ENCODE data around the gene RAI1.

Gene RAI1

DNA sequence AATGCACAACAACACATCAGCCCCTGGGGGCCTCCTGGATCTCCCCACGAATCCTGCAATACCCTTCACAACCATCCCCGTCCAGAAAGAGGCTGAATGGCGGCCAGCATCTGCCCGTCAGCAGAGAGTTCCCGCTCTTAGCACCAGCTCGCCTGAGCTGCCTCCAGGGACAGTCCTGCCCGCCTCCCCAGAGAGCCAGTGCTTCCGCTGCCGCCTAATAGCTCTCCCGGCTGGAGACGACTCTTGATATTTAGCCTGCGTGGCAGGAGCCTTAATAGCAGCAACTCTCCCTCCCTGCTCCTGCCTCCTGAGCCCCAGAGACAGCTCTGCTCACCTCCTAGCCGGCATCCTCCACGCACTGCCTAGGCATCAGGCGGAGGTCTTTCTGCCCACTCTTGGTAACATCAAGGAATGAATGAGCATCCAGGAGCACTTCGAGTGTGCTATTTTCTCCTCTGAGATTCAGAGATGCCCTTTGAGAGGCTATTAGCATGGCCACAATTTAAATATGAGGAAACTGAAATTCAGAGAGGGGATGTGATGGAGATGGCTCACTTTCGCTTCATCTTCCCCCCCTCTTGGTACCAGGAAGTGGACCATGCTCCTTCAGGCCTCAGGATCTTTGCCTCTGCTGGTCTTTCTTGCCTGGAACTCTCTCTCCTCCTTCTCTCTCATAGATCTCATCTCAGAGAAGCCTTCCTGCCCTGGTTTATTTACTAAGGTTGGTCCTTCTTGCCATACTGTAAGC is 67.9 kb downstream of the RAI1 start:
- DNase-seq (ENCODE audit: low read depth), result no peak

DNA sequence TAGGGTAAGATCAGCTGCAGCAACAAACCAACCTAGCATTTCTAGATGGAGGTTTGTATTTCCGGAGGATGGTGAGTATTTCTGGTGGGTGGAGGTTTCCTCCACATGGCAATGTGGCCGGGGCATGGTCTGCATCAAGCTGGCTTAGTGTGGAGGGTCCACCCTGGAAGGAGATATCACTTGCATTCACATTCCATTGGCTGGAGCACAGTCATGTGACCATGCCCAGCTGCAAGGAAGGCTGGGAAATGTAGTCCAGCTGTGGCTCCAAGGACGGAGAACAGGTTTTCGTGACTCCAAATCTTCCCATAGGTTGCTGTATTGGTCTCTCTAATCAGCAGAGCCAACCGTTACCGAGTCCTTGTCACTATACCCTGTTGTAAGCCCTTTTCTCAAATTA is 68.7 kb downstream of the RAI1 start:
- peak; percentile 26 for DNase-seq (ENCODE audit: low read depth)

- peak; percentile 18 for DNase-seq (ENCODE audit: low read depth)
Observed at GRCh38 chr17:17750881-17751280, 69.6 kb downstream of the RAI1 start.

GRCh38 chr17:17751489-17752088 is 70.3 kb downstream of the RAI1 start:
- peak; percentile 14 for DNase-seq (ENCODE audit: low read depth)

DNA sequence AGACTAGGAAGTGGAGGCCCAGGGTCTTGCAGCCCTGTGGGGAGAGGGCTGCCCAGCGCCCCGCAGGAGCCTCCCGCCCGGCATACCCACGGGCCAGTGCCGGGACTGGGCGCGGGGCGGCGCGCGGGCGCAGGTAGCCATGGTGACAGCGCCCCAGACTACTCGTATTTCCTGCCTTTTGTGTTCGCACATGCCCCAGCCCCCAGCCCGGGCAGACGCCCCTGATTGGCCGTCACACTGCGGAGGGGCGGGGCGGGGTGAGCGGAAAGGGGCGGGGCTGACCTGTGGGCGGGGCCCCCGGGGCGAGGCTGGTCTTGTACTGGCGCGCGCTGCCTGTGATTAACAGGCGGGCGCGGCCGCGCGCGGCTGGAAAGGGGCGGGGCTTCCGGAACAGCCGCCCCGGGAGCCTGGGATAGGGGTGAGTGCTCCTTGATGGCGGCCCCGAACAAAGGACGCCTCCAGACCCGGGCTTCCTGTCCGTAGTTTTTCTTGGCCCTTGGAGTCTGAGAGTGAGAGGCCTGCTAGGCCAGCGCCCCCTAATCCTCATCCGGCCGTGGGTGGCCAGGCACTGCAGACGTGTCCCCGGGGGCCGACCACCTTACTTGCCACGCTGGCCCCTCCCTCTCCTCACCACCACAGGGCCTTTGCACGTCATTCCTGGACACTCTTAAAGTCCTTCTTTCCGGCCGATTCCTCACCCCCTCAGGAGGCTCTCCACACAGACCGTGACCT is 71.0 kb downstream of the RAI1 start:
- DNase-seq (ENCODE audit: low read depth), result peak; percentile 97

DNA sequence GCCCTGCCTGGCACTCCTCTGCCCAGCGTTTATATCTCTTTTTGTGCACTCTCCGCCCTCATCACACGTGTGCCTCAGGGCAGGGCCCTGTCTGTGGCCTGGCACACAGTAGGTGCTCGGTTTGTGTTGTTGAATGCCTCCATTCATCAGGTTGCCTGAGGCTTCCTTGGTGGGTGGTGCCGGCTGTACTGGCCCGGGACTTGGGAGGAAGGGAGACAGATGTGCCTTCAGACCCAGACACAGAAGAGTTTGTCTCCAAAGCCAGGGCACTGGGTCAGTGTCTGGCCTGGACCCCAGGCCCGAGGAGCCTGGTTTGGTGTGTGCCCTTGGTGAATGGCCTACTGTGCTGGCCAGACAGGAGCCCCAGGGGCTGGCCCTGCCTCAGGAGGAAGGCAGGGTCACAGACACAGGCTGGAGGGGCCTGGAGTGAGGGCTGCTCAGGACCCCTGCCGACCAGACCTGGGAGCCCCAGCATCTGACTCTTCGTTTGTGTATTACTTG is 71.6 kb downstream of the RAI1 start:
- no peak for DNase-seq (ENCODE audit: low read depth)

- no peak for DNase-seq (ENCODE audit: low read depth)
Observed at GRCh38 chr17:17754719-17755686, 73.7 kb downstream of the RAI1 start.

DNA sequence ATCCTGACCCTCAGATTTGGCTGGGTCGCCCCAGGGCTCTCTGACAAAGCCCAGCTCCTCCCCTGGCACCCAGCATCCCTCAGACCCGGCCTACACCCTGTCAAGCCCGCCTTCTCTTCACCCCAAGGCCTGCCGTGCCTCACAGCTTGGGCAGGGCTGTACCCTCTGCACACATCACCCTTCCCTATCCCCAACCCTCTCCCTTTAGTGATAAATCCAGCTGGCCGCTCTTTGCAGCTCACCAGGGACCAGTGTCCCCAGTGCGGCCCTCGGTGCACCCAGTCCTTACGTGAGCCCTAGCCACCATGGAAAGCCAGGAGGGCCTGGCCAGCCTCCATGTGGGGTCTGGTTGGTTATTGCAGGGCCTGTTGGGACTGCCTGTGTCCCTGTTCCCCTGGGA is 74.5 kb downstream of the RAI1 start:
- no peak for DNase-seq (ENCODE audit: low read depth)

DNA sequence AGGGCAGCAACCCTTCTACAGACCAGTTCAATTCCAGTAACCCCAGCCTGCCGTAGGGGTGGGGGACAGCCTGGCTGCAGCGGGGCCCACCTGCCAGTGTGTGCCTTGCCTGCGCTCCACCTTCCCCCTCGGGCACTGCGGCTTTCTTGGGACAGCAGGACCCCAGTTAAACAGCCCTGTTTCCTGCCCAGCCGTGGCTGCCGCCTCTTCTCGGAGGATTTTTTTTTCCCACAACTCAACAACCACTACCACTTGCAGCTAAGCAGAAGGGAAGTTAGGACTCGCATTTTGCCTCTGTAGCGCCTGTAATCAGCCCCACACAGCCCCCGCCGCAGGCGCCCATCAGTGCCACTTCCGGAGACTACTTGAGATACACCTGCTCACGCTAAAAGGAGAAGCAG is 76.1 kb downstream of the RAI1 start:
- DNase-seq (ENCODE audit: low read depth), result no peak

GRCh38 chr17:17757956-17758845 is 76.9 kb downstream of the RAI1 start:
- DNase-seq (ENCODE audit: low read depth), result no peak

- DNase-seq (ENCODE audit: low read depth), result no peak
Observed at GRCh38 chr17:17758941-17759563, 77.8 kb downstream of the RAI1 start.

DNA sequence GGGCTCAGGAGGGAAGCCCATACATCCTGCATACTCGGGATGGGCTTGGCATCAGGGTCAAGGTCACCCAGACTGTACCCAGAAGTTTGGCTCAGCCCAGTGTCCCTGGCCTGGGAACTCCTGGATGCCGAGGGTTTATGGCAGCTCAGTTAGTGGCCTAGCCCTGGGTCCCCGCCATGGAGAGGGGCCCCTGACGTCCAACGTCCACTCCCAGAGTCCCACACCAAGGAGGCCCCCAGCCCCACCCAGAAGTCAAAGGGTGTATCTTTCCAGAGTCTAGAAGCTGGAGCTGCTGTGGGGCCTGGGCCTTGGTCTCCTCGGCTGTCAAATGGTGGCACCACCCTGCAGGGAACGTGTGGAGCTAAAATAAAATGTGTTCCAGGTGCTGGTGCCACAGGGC is 79.1 kb downstream of the RAI1 start:
- no peak for DNase-seq (ENCODE audit: low read depth)

GRCh38 chr17:17760872-17761550 is 79.8 kb downstream of the RAI1 start:
- DNase-seq (ENCODE audit: low read depth), result no peak

GRCh38 chr17:17761894-17762743 is 80.9 kb downstream of the RAI1 start:
- no peak for DNase-seq (ENCODE audit: low read depth)

- no peak for DNase-seq (ENCODE audit: low read depth)
Observed at GRCh38 chr17:17762744-17763105, 81.5 kb downstream of the RAI1 start.

DNA sequence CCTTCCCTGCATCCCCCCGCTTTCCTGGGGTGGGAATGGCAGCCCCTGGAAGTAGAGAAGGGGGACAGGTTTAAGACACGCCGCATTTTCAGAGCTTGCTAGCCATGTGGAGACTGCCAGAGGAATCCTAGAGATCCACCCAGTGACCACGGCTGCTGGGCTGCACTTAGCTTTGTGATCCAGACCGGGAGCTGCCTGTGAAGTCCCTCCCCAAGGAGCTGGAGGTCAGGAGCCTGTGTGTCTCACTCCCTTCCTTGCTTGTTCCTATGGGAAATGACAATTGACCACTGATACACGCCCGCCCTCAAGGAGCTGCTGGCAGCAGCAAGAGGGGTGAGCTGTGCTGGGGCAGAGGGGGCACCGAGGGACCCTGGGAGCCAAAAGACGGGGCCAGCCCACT is 81.9 kb downstream of the RAI1 start:
- DNase-seq (ENCODE audit: low read depth), result no peak

DNA sequence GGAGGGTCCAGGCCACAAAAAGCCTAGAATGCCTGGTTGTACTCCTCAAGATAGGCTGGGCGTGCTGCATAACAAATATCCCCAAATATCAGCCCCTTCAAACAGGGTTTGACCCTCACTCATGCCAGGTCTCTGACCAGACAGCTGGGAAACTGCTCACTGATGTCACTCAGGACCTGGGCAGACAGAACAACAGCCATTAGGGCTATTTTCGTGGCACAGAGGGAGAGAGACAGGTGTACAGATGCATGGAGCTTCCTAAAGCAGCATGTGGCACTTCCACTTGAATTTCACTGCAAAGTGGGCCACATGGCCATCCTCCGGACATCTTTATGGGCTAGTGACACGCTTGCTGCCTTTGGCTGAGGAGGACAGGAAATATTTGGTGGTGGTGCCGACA is 82.5 kb downstream of the RAI1 start:
- DNase-seq (ENCODE audit: low read depth), result no peak

DNA sequence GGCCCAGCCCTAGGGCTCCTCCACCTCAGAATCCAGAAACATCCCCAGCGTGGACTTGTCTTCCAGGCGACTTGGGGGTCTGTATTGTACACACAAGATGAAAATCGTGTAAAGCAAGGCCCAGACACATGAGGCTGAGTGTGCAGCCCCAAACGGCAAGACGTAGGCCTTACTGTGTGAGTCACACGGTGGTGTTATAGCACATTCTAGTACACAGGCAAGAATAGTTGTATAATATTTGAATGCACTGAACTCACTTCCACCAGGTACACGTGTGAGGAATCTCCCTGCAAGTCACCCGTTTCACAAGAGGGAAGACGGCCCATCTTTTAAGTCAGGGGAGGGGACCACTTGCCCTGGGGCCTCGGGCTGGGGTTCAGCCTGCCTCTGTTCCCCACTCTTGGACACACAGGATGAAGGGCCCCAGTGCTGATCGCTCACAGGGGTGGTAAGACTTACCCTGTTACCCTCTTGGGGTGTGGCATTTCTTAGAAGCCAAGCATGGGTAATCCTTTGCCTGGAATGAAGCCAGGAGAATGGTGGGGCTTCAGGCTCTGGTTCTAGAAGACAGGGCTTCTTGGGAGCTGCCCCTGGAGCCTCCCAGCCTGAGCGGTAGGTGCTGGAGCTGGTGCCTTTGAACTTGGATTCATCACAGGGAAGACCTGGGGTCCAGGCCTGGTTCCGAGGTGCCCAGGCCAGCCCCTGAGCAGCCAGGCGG is 84.3 kb downstream of the RAI1 start:
- no peak for DNase-seq (ENCODE audit: low read depth)

All from activated T-cell treated with anti-CD3 and anti-CD28 coated beads for 24 hours (primary cell).